Right lobe of liver (tissue), 4 donors: ENCODE results near the gene SDK1.

Source experiments
- POLR2A ChIP-seq: fragments of 450-650 bp; IDR thresholded peaks from one replicate; pipeline ENCODE4 v1.6.1; 2017; ENCODE audit warnings: antibody characterized with exemption, mild to moderate bottlenecking
- TF ChIP-seq, protein P1 (sequence below), 4 donors: fragments of 200-600 bp in 3 of 4; fragments of 450-650 bp in 1 of 4; IDR thresholded peaks; one replicate each; pipeline versions ENCODE4 v1.5.1 to v1.8.0; 2016 to 2022; ENCODE audit warnings: antibody characterized with exemption in 4 of 4, mild to moderate bottlenecking in 2 of 4
- donor health status: DM: no; HTN: no; CAD: no.
- donor health status: DM: no; HTN: no; CAD: no.
- donor health status: DM: no; HTN: yes; CAD: no.

DNA sequence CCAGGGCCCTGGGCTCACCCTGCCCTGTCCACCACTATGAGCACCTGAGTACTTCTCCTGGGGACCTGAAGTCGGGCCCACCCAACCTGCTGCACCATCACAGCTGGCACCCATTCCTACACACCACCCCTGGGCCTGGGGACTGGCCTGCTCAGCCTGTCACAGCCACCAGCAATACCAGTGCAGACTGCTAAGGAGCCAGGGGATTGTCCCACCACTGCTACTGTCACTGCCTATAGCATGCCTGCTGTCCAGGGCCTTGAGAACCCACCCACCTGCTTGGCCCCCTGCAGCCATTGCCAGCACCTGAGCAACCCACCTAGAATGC lies 756.2 kb downstream of the SDK1 start:
- no peak for TF ChIP-seq POLR2A
- TF ChIP-seq, protein P1, sequence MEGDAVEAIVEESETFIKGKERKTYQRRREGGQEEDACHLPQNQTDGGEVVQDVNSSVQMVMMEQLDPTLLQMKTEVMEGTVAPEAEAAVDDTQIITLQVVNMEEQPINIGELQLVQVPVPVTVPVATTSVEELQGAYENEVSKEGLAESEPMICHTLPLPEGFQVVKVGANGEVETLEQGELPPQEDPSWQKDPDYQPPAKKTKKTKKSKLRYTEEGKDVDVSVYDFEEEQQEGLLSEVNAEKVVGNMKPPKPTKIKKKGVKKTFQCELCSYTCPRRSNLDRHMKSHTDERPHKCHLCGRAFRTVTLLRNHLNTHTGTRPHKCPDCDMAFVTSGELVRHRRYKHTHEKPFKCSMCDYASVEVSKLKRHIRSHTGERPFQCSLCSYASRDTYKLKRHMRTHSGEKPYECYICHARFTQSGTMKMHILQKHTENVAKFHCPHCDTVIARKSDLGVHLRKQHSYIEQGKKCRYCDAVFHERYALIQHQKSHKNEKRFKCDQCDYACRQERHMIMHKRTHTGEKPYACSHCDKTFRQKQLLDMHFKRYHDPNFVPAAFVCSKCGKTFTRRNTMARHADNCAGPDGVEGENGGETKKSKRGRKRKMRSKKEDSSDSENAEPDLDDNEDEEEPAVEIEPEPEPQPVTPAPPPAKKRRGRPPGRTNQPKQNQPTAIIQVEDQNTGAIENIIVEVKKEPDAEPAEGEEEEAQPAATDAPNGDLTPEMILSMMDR (IDR thresholded peaks at IDR 0.05) = no peak
